ENCODE results near the gene TMEM54.

DNA sequence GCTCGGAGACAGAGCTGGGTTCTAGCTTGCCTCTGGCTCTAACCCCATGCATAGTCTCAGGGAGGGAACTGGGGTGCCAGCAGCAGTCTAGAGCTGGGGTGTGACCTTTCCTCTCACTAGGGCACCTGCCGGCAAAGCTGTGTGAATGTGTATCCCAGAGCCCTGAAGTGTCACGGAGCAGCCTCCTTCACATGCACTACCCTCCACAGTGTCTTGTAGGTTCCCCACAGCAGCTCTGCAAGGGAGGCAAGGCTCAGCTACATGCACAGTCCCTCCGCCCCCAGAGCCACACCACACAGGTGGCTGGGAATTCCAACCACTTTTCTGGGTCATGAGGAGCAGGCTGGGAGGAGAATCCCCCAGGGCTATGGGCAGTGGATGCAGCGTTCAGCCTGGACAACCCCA lies 22.6 kb downstream of the TMEM54 start:
- TF ChIP-seq, protein P1, sequence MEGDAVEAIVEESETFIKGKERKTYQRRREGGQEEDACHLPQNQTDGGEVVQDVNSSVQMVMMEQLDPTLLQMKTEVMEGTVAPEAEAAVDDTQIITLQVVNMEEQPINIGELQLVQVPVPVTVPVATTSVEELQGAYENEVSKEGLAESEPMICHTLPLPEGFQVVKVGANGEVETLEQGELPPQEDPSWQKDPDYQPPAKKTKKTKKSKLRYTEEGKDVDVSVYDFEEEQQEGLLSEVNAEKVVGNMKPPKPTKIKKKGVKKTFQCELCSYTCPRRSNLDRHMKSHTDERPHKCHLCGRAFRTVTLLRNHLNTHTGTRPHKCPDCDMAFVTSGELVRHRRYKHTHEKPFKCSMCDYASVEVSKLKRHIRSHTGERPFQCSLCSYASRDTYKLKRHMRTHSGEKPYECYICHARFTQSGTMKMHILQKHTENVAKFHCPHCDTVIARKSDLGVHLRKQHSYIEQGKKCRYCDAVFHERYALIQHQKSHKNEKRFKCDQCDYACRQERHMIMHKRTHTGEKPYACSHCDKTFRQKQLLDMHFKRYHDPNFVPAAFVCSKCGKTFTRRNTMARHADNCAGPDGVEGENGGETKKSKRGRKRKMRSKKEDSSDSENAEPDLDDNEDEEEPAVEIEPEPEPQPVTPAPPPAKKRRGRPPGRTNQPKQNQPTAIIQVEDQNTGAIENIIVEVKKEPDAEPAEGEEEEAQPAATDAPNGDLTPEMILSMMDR (IDR thresholded peaks at IDR 0.05; ENCODE audit: poor library complexity) = no peak
- TF ChIP-seq EZH2 (IDR thresholded peaks at IDR 0.05; ENCODE audit: borderline replicate concordance) (no peak), EZH2phosphoT487 (IDR thresholded peaks at IDR 0.05; ENCODE audit: low read depth, severe bottlenecking, unreplicated experiment) (no peak)
